ENCODE data around the gene SLC10A3.

SLC10A3 gene

DNA sequence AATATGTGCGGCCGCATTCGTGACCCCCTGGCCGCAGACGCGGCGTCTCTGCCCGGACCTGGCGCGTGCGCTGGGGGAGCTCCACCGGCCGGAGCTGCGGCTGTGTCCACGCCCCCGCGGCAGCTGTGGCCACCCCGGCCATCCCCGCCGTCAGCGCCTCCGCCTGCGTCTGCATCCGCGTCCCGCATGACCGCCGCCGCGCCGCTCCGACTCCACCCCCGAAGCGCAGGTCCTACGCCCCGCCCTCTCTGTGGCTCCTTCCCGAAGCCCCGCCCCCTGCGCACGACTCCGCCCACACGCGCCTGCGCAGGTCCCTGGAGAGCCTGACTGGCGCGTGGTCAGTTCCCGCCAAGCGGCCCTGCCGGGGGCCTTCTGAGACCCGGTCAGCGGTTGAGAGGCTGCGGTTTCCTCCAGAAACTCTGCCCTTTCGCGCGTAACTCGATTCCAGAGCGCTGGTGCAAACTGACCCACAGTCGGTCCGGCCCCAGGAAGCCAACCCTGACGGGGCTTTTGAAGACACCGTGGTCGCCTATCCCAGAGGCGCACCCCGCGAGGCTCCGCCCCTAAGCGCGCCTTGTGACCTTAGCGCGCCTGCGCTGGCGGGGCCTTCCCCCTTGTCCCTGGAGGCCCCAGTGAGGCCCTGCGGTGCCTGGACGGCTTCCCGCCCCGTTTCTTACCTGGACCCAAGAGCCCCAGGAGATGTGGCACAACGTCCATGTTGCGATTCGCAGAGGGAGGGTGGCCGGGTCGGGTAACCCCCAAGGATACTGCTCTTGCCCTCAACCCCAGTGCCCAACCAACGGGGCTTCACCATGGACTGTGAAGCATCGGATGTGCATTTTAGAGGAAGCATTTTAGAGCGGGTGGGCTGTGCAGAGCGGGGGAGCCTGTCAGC is 11.5 kb downstream of the SLC10A3 start, which contains the start of gene LAGE3:
LAGE3 (minus strand) TSS at position 554 of the 895 bp plus-strand sequence; CDS start at position 188, 366 bp downstream.
- Histone ChIP-seq H3K4me3 (ENCODE audit: low read depth, low read length) (peak within 1 kb of the TSS; percentile 39), H3K9me3 (ENCODE audit: severe bottlenecking) (peaks cover 8% of the 10 kb centered on the region), H3K36me3 (peaks cover 14% of the 10 kb centered on the region), H3K27me3 (ENCODE audit: insufficient read depth, low read depth, severe bottlenecking) (peaks cover 7% of the 10 kb centered on the region), H3K27ac (peak within 1 kb of the TSS; percentile 44)
- peak; percentile 95 for DNase-seq
- no peak for TF ChIP-seq CTCF (IDR thresholded peaks at IDR 0.05; ENCODE audit: low read depth, low read length)

GRCh38 chrX:154477891-154478477 is 12.4 kb downstream of the SLC10A3 start:
- no peak for TF ChIP-seq CTCF (IDR thresholded peaks at IDR 0.05; ENCODE audit: low read depth, low read length)
- peaks cover 7% of the 10 kb centered on the region for H3K27me3 ChIP-seq (ENCODE audit: insufficient read depth, low read depth, severe bottlenecking)
- DNase-seq = no peak
- peaks cover 12% of the 10 kb centered on the region for H3K36me3 ChIP-seq
- peaks cover 8% of the 10 kb centered on the region for H3K9me3 ChIP-seq (ENCODE audit: severe bottlenecking)
- H3K4me3 ChIP-seq (ENCODE audit: low read depth, low read length) = peak overlapping the region; percentile 39
- H3K27ac ChIP-seq = peak overlapping the region; percentile 44

DNA sequence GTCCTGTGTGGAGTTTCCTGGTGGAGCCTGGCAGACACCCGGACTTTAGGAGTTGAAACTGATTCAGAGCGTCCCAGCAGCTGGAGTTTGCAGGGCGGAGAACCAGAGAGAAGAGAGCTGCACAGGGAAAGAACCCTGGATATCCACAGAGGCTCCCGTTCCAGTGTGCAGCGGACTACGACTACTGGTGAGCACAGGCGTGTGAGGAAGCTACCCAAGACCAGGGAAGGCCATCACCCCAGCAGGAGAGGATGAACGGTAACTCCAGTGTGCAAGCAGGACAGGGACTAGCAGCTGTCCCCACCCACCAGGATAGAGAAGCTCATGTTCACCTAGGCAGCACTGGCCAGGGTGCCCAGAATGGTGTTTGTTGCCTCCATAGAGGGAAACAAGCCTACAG is 13.6 kb downstream of the SLC10A3 start:
- no peak for TF ChIP-seq CTCF (IDR thresholded peaks at IDR 0.05; ENCODE audit: low read depth, low read length)
- peaks cover 8% of the 10 kb centered on the region for H3K27me3 ChIP-seq (ENCODE audit: insufficient read depth, low read depth, severe bottlenecking)
- no peak overlapping the region for H3K4me3 ChIP-seq (ENCODE audit: low read depth, low read length)

GRCh38 chrX:154473683-154474082 is 16.7 kb downstream of the SLC10A3 start:
- H3K9me3 ChIP-seq (ENCODE audit: severe bottlenecking) = no peaks in the 10 kb centered on the region
- no peak overlapping the region for H3K4me3 ChIP-seq (ENCODE audit: low read depth, low read length)
- H3K36me3 ChIP-seq = peaks cover 45% of the 10 kb centered on the region
- DNase-seq = peak; percentile 7
- H3K27ac ChIP-seq = no peak overlapping the region
- peaks cover 17% of the 10 kb centered on the region for H3K27me3 ChIP-seq (ENCODE audit: insufficient read depth, low read depth, severe bottlenecking)
- TF ChIP-seq CTCF (IDR thresholded peaks at IDR 0.05; ENCODE audit: low read depth, low read length) = no peak

More for the DNA sequence above, 13.6 kb downstream of the SLC10A3 start:
- Histone ChIP-seq H3K9me3 (ENCODE audit: severe bottlenecking) (peaks cover 8% of the 10 kb centered on the region), H3K27ac (no peak overlapping the region), H3K36me3 (peaks cover 13% of the 10 kb centered on the region)
- peak; percentile 11 for DNase-seq

DNA sequence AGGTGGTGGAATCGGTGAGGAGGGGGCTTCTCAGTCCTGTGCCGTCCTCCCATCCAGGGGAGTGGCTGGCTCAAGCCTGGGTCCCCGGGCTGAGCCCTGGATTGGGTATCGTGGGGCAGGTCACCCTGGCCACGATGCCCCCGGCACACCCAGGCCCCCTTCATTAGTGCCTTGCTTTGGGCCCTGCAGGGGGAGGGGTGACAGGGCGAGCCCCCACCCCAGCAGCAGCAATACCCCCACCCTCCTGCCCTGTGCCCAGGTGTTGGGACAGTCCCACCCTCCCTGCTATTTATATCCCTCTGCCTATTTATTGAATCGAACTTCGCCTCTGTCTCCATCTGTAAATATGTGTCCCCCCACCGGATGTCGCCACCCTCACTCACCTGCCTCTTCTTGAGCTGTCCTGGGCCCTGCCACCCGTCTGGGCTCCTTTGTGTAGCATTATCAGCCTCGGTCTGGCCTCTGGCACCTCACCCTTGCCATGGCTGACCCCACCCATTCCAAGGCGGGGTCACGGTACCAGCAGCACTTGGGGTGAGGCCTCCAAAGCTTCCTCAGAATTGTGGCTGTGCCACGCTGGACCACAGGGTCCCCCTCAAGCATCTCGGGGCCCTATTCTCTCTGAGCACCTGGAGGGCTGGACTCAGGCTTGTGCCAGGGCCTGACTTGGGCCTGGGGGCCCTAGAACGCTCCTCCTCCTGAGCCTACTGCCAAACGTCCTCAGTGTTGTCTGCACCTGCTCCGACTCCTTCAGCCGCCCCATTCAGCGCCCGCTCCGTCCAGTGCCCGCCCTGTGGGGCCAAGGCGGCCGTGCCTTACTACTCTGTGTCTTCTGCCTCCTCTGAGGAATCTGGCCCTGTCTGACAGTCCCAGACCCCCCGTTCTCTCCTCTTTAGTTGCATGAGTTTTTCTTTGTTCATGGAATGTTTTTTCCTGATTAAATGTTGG is 17.5 kb downstream of the SLC10A3 start:
- Histone ChIP-seq H3K27ac (no peak overlapping the region), H3K4me3 (ENCODE audit: low read depth, low read length) (no peak overlapping the region), H3K9me3 (ENCODE audit: severe bottlenecking) (no peaks in the 10 kb centered on the region), H3K27me3 (ENCODE audit: insufficient read depth, low read depth, severe bottlenecking) (peaks cover 20% of the 10 kb centered on the region), H3K36me3 (peaks cover 52% of the 10 kb centered on the region)
- TF ChIP-seq CTCF (IDR thresholded peaks at IDR 0.05; ENCODE audit: low read depth, low read length) = no peak
- no peak for DNase-seq

All from WERI-Rb-1 (cell line).